SK-N-SH treated with all-trans-retinoic acid at 6 μM for 48 hours (cell line): Measurements from ENCODE around the gene CALN1.

ENCODE experiments used
- ATAC-seq: fragments of 200-7000 bp; cut with Tn5 transposase; 3 replicates; pipeline ENCODE4 v1.9.1; 2020; ENCODE audit warnings: mild to moderate bottlenecking, moderate library complexity
- ARNTL ChIP-seq: fragments of 450-650 bp; formaldehyde crosslinking; IDR thresholded peaks from 2 replicates; pipeline ENCODE4 v1.5.0; 2020; ENCODE audit warnings: low read depth, mild to moderate bottlenecking, moderate library complexity, borderline replicate concordance
- BACH2 ChIP-seq: fragments of 250-450 bp; sonication (Bioruptor Pico); IDR thresholded peaks from 2 replicates; pipeline ENCODE4 v1.9.0; 2021; ENCODE audit warnings: mild to moderate bottlenecking, borderline replicate concordance
- CSDC2 ChIP-seq: fragments of 250-450 bp; sonication (Bioruptor Pico); IDR thresholded peaks from 2 replicates; pipeline ENCODE4 v1.5.0; 2020; ENCODE audit warnings: mild to moderate bottlenecking, moderate library complexity
- ESRRG ChIP-seq: fragments of 250-450 bp; sonication (Bioruptor Pico); IDR thresholded peaks from 2 replicates; pipeline ENCODE4 v1.6.1; 2021; ENCODE audit warnings: mild to moderate bottlenecking
- GLIS3 ChIP-seq: fragments of 250-450 bp; sonication (Bioruptor Pico); IDR thresholded peaks from 2 replicates; pipeline ENCODE4 v1.5.0; 2020; ENCODE audit warnings: mild to moderate bottlenecking, moderate library complexity
- ISL1 ChIP-seq: fragments of 250-450 bp; sonication (Bioruptor Pico); IDR thresholded peaks from 2 replicates; pipeline ENCODE4 v2.1.2; 2022; ENCODE audit warnings: mild to moderate bottlenecking, moderate library complexity
- OSR1 ChIP-seq: fragments of 250-450 bp; sonication (Bioruptor Pico); IDR thresholded peaks from 2 replicates; pipeline ENCODE4 v1.8.0; 2022; ENCODE audit warnings: moderate library complexity, mild to moderate bottlenecking, inconsistent platforms
- PPARA ChIP-seq: fragments of 250-450 bp; sonication (Bioruptor Pico); IDR thresholded peaks from 2 replicates; pipeline ENCODE4 v1.5.0; 2020; ENCODE audit warnings: mild to moderate bottlenecking, borderline replicate concordance
- RARB ChIP-seq: fragments of 250-450 bp; sonication (Bioruptor Pico); IDR thresholded peaks from 2 replicates; pipeline ENCODE4 v1.8.0; 2021; ENCODE audit warnings: mild to moderate bottlenecking, moderate library complexity
- SNAI2 ChIP-seq: fragments of 250-450 bp; sonication (Bioruptor Pico); IDR thresholded peaks from 2 replicates; pipeline ENCODE4 v1.5.0; 2020; ENCODE audit warnings: mild to moderate bottlenecking, moderate library complexity
- TCF4 ChIP-seq: fragments of 250-450 bp; sonication (Bioruptor Pico); IDR thresholded peaks from 2 replicates; pipeline ENCODE4 v1.8.0; 2021; ENCODE audit warnings: mild to moderate bottlenecking, moderate library complexity, borderline replicate concordance
- TOX ChIP-seq: fragments of 250-450 bp; sonication (Bioruptor Pico); IDR thresholded peaks from 2 replicates; pipeline ENCODE4 v1.8.0; 2021; ENCODE audit warnings: mild to moderate bottlenecking, moderate library complexity, borderline replicate concordance
- ZC3H10 ChIP-seq: fragments of 250-450 bp; sonication (Bioruptor Pico); IDR thresholded peaks from 2 replicates; pipeline ENCODE4 v1.5.1; 2021; ENCODE audit warnings: mild to moderate bottlenecking, moderate library complexity
- ZFP3 ChIP-seq: fragments of 250-450 bp; sonication (Bioruptor Pico); IDR thresholded peaks from 2 replicates; pipeline ENCODE4 v1.5.0; 2020; ENCODE audit warnings: mild to moderate bottlenecking, moderate library complexity
- ZFP30 ChIP-seq: fragments of 450-650 bp; formaldehyde crosslinking; IDR thresholded peaks from 2 replicates; pipeline ENCODE4 v1.5.0; 2022; ENCODE audit warnings: mild to moderate bottlenecking, moderate library complexity
- ZNF8 ChIP-seq: fragments of 450-650 bp; formaldehyde crosslinking; IDR thresholded peaks from 2 replicates; pipeline ENCODE4 v1.5.0; 2020; ENCODE audit warnings: mild to moderate bottlenecking, moderate library complexity
- TF ChIP-seq, protein P1 (sequence below): fragments of 250-450 bp; sonication (Bioruptor Pico); IDR thresholded peaks from 2 replicates; pipeline ENCODE4 v1.5.1; 2021; ENCODE audit warnings: mild to moderate bottlenecking, moderate library complexity
- TF ChIP-seq, protein P2 (sequence below): fragments of 250-450 bp; sonication (Bioruptor Pico); IDR thresholded peaks from 2 replicates; pipeline ENCODE4 v1.5.0; 2020; ENCODE audit warnings: mild to moderate bottlenecking, moderate library complexity
- TF ChIP-seq, protein P3 (sequence below): fragments of 250-450 bp; sonication (Bioruptor Pico); IDR thresholded peaks from 2 replicates; pipeline ENCODE4 v1.8.0; 2021; ENCODE audit warnings: low read depth, mild to moderate bottlenecking, moderate library complexity, borderline replicate concordance
- TF ChIP-seq, protein P4 (sequence below): fragments of 250-450 bp; sonication (Bioruptor Pico); IDR thresholded peaks from 2 replicates; pipeline ENCODE4 v1.8.0; 2020; ENCODE audit warnings: mild to moderate bottlenecking, moderate library complexity, borderline replicate concordance
- TF ChIP-seq, protein P5 (sequence below): fragments of 250-450 bp; sonication (Bioruptor Pico); IDR thresholded peaks from 2 replicates; pipeline ENCODE4 v1.5.1; 2020; ENCODE audit warnings: low read depth, mild to moderate bottlenecking, moderate library complexity

CALN1 gene

DNA sequence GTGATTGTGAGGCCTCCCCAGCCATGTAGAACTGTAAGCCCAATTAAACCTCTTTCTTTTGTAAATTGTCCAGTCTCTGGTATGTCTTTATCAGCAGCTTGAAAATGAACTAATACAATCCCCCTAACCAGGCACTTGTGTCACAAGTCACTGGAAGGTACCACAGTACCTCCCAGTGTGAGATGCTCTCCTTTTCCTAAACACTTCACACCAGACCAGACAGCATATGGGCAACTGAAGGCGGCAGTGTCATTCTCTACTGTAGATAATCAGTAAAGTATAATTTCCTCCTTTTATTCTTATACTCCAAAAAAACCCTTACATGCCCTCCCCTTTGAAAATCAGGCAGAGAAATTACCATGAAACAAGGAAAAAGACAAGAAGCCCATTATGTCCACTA is 113.2 kb downstream of the CALN1 start:
- ATAC-seq, result no peak
- TF ChIP-seq RARB (no peak), ZC3H10 (no peak), ZFP3 (no peak), SNAI2 (CRISPR knock-in tag) (no peak), ZNF8 (CRISPR knock-in tag) (no peak), TCF4 (no peak)
- TF ChIP-seq, protein P1, sequence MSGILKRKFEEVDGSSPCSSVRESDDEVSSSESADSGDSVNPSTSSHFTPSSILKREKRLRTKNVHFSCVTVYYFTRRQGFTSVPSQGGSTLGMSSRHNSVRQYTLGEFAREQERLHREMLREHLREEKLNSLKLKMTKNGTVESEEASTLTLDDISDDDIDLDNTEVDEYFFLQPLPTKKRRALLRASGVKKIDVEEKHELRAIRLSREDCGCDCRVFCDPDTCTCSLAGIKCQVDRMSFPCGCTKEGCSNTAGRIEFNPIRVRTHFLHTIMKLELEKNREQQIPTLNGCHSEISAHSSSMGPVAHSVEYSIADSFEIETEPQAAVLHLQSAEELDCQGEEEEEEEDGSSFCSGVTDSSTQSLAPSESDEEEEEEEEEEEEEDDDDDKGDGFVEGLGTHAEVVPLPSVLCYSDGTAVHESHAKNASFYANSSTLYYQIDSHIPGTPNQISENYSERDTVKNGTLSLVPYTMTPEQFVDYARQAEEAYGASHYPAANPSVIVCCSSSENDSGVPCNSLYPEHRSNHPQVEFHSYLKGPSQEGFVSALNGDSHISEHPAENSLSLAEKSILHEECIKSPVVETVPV (CRISPR knock-in tag), result no peak
- TF ChIP-seq, protein P2, sequence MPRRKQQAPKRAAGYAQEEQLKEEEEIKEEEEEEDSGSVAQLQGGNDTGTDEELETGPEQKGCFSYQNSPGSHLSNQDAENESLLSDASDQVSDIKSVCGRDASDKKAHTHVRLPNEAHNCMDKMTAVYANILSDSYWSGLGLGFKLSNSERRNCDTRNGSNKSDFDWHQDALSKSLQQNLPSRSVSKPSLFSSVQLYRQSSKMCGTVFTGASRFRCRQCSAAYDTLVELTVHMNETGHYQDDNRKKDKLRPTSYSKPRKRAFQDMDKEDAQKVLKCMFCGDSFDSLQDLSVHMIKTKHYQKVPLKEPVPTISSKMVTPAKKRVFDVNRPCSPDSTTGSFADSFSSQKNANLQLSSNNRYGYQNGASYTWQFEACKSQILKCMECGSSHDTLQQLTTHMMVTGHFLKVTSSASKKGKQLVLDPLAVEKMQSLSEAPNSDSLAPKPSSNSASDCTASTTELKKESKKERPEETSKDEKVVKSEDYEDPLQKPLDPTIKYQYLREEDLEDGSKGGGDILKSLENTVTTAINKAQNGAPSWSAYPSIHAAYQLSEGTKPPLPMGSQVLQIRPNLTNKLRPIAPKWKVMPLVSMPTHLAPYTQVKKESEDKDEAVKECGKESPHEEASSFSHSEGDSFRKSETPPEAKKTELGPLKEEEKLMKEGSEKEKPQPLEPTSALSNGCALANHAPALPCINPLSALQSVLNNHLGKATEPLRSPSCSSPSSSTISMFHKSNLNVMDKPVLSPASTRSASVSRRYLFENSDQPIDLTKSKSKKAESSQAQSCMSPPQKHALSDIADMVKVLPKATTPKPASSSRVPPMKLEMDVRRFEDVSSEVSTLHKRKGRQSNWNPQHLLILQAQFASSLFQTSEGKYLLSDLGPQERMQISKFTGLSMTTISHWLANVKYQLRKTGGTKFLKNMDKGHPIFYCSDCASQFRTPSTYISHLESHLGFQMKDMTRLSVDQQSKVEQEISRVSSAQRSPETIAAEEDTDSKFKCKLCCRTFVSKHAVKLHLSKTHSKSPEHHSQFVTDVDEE (CRISPR knock-in tag), result no peak
- TF ChIP-seq, protein P3, sequence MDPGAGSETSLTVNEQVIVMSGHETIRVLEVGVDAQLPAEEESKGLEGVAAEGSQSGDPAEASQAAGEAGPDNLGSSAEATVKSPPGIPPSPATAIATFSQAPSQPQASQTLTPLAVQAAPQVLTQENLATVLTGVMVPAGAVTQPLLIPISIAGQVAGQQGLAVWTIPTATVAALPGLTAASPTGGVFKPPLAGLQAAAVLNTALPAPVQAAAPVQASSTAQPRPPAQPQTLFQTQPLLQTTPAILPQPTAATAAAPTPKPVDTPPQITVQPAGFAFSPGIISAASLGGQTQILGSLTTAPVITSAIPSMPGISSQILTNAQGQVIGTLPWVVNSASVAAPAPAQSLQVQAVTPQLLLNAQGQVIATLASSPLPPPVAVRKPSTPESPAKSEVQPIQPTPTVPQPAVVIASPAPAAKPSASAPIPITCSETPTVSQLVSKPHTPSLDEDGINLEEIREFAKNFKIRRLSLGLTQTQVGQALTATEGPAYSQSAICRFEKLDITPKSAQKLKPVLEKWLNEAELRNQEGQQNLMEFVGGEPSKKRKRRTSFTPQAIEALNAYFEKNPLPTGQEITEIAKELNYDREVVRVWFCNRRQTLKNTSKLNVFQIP (CRISPR knock-in tag), result no peak

DNA sequence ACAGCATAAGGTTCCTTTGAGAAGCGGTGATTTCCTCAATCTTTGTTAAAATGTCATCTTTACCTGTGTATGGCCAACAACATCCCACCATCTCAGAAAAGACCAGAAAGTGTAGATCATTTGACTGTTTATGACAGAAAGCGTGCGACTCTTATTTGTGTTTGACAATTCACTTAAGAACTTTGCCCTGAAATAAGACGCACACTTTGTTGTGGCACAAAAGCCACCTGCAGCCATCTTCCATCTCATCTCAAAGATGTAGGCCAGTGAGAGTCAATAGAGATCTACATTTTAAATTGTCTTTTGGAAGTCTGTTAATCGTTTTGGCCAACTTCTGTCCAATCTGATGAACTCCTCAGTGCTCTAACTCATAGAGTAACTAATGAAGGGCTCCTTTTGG is 114.0 kb downstream of the CALN1 start:
- TF ChIP-seq ZFP30 (CRISPR knock-in tag) (no peak), ARNTL (CRISPR knock-in tag) (no peak), ISL1 (CRISPR knock-in tag) (no peak), BACH2 (CRISPR knock-in tag) (no peak), ZC3H10 (no peak), TCF4 (no peak), TOX (no peak), ZNF8 (CRISPR knock-in tag) (no peak), ZFP3 (no peak), OSR1 (no peak), GLIS3 (no peak), RARB (no peak), ESRRG (CRISPR knock-in tag) (no peak), CSDC2 (CRISPR knock-in tag) (no peak), PPARA (no peak)
- TF ChIP-seq, protein P3 (CRISPR knock-in tag), result no peak
- TF ChIP-seq, protein P4, sequence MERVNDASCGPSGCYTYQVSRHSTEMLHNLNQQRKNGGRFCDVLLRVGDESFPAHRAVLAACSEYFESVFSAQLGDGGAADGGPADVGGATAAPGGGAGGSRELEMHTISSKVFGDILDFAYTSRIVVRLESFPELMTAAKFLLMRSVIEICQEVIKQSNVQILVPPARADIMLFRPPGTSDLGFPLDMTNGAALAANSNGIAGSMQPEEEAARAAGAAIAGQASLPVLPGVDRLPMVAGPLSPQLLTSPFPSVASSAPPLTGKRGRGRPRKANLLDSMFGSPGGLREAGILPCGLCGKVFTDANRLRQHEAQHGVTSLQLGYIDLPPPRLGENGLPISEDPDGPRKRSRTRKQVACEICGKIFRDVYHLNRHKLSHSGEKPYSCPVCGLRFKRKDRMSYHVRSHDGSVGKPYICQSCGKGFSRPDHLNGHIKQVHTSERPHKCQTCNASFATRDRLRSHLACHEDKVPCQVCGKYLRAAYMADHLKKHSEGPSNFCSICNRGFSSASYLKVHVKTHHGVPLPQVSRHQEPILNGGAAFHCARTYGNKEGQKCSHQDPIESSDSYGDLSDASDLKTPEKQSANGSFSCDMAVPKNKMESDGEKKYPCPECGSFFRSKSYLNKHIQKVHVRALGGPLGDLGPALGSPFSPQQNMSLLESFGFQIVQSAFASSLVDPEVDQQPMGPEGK (CRISPR knock-in tag), result no peak
- TF ChIP-seq, protein P2 (CRISPR knock-in tag), result no peak
- TF ChIP-seq, protein P1 (CRISPR knock-in tag), result no peak
- TF ChIP-seq, protein P5, sequence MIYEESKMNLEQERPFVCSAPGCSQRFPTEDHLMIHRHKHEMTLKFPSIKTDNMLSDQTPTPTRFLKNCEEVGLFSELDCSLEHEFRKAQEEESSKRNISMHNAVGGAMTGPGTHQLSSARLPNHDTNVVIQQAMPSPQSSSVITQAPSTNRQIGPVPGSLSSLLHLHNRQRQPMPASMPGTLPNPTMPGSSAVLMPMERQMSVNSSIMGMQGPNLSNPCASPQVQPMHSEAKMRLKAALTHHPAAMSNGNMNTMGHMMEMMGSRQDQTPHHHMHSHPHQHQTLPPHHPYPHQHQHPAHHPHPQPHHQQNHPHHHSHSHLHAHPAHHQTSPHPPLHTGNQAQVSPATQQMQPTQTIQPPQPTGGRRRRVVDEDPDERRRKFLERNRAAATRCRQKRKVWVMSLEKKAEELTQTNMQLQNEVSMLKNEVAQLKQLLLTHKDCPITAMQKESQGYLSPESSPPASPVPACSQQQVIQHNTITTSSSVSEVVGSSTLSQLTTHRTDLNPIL (CRISPR knock-in tag), result no peak
- no peak for ATAC-seq
